Chondrocyte (in vitro differentiated cells): ENCODE results near the gene LMOD3. TPM values are rescaled to one million over a fixed set of nuclear protein-coding genes. Genes with fewer than 3 reads are reported as not detected.

Experiments used
- DNase-seq: peaks from one replicate; pipeline ENCODE4 v3.0.0; 2021; ENCODE audit warnings: mixed read lengths, low spot score
- H3K27ac Mint-ChIP-seq: one replicate; pipeline ENCODE4 v1.8.0; 2021; ENCODE audit warnings: mild to moderate bottlenecking, moderate library complexity, mixed read lengths; ENCODE audit not compliant: unreplicated experiment
- H3K27me3 Mint-ChIP-seq: 2 replicates; pipeline ENCODE4 v1.8.0; 2021; ENCODE audit warnings: low read depth, mixed read lengths
- H3K36me3 Mint-ChIP-seq: 2 replicates; pipeline ENCODE4 v1.8.0; 2021; ENCODE audit warnings: low read depth, mixed read lengths
- H3K4me1 Mint-ChIP-seq: 2 replicates; pipeline ENCODE4 v1.8.0; 2021; ENCODE audit warnings: low read depth, mild to moderate bottlenecking, mixed read lengths
- H3K4me3 Mint-ChIP-seq: one replicate; pipeline ENCODE4 v1.8.0; 2021; ENCODE audit warnings: mild to moderate bottlenecking, moderate library complexity, mixed read lengths; ENCODE audit not compliant: unreplicated experiment
- H3K9me3 Mint-ChIP-seq: 2 replicates; pipeline ENCODE4 v1.8.0; 2021; ENCODE audit warnings: low read depth, mixed read lengths
- total RNA-seq: library from RNA; stranded (reverse); gene quantifications from 3 replicates; pipeline ENCODE4 v1.2.1, GENCODE V29; 2021
- TF ChIP-seq, protein P1 (sequence below): fragments of 200-600 bp; sonication (generic); IDR thresholded peaks from 2 replicates; pipeline ENCODE4 v1.5.0; 2021; ENCODE audit warnings: antibody characterized with exemption, mild to moderate bottlenecking, moderate library complexity

The LMOD3 gene
- total RNA-seq, 1 donor from 2014 or later: not detected

GRCh38 chr3:69116162-69116561 lies 6.2 kb downstream of the LMOD3 start:
- H3K27ac Mint-ChIP-seq: no peak overlapping the region
- H3K4me1 Mint-ChIP-seq: peaks cover 7% of the 10 kb centered on the region

GRCh38 chr3:69115731-69116130 lies 6.7 kb downstream of the LMOD3 start:
- Mint-ChIP-seq H3K4me3 (no peak overlapping the region), H3K9me3 (no peaks in the 10 kb centered on the region), H3K27me3 (no peaks in the 10 kb centered on the region), H3K4me1 (peaks cover 7% of the 10 kb centered on the region), H3K36me3 (no peaks in the 10 kb centered on the region), H3K27ac (no peak overlapping the region)
- DNase-seq: no peak
- TF ChIP-seq, protein P1, sequence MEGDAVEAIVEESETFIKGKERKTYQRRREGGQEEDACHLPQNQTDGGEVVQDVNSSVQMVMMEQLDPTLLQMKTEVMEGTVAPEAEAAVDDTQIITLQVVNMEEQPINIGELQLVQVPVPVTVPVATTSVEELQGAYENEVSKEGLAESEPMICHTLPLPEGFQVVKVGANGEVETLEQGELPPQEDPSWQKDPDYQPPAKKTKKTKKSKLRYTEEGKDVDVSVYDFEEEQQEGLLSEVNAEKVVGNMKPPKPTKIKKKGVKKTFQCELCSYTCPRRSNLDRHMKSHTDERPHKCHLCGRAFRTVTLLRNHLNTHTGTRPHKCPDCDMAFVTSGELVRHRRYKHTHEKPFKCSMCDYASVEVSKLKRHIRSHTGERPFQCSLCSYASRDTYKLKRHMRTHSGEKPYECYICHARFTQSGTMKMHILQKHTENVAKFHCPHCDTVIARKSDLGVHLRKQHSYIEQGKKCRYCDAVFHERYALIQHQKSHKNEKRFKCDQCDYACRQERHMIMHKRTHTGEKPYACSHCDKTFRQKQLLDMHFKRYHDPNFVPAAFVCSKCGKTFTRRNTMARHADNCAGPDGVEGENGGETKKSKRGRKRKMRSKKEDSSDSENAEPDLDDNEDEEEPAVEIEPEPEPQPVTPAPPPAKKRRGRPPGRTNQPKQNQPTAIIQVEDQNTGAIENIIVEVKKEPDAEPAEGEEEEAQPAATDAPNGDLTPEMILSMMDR: no peak

More at GRCh38 chr3:69116162-69116561, 6.2 kb downstream of the LMOD3 start:
- DNase-seq: no peak
- no peaks in the 10 kb centered on the region for H3K36me3 Mint-ChIP-seq
- no peaks in the 10 kb centered on the region for H3K27me3 Mint-ChIP-seq
- no peak overlapping the region for H3K4me3 Mint-ChIP-seq
- H3K9me3 Mint-ChIP-seq: no peaks in the 10 kb centered on the region
- TF ChIP-seq, protein P1: no peak

DNA sequence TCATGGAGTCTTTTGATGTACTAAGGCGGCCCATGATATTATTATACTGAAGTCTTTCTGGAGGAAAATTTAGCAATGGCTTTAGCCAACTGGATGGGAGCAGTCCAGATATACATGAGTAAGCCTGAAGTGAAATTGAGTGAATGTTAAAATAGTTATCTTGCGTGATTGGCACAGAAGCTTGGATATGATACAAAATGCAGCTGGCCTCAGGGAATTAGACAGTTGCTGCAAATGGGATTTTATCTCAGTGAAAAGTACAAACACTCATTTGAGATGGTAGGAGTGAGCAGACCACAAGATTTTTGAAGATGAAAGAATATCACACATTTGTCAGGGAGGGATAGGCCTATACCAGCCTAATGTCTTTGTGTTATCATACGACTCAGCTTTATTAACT lies 8.9 kb downstream of the LMOD3 start:
- no peaks in the 10 kb centered on the region for H3K36me3 Mint-ChIP-seq
- H3K27ac Mint-ChIP-seq: no peak overlapping the region
- no peak for DNase-seq
- H3K4me1 Mint-ChIP-seq: peaks cover 7% of the 10 kb centered on the region
- H3K27me3 Mint-ChIP-seq: no peaks in the 10 kb centered on the region
- no peak overlapping the region for H3K4me3 Mint-ChIP-seq
- TF ChIP-seq, protein P1: no peak
- no peaks in the 10 kb centered on the region for H3K9me3 Mint-ChIP-seq

DNA sequence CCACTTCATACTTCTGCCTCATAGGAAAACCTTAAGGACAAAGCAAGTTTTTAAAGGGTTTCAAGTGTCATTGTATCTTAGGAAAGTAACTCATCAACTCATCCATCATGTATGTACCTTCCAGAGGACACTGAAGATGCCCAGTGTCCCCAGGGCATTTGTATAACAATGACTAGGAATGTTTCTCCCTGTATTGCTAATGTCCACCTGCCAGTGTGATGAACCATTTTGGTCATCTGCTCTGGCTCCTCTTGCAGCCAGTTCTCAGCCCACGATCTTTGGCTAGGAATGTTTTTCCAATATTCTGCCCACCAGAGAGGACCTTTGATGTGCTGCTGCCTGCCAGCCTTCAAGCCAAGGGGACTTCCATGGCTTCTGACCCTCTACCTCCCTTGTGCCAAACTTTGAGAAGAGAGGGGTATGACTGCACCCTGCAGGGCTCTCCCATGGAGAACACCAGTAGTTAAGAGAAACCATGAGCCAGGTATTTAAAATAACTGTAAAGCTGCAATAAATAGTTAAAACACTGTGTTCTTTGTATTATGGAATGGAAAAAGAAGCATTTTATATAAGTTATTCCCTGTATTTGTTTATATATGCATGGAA lies 11.4 kb downstream of the LMOD3 start:
- no peaks in the 10 kb centered on the region for H3K27me3 Mint-ChIP-seq
- H3K4me1 Mint-ChIP-seq: peaks cover 5% of the 10 kb centered on the region
- TF ChIP-seq, protein P1: no peak
- no peaks in the 10 kb centered on the region for H3K9me3 Mint-ChIP-seq
- no peak overlapping the region for H3K27ac Mint-ChIP-seq
- no peak for DNase-seq
- H3K4me3 Mint-ChIP-seq: no peak overlapping the region
- H3K36me3 Mint-ChIP-seq: no peaks in the 10 kb centered on the region

DNA sequence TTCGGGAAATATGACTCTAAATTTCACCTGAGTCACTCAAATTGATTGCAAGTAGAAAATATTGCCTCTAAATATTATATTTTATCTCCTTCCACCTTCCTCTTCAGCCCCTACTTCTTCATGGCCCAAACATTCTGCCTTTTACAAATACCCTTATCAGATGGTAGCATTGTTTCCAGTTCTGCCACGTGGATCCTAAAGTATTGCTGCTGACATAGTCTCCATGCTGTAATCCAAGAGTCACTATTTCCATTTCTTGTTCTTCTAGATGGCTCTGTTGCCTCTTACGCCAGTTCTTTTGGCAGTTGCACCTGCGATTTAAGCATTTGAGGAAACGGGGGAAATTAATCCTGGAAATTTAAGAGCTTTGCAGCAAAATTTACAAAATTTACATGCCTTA lies 13.6 kb downstream of the LMOD3 start:
- Mint-ChIP-seq H3K36me3 (peaks cover 14% of the 10 kb centered on the region), H3K27me3 (no peaks in the 10 kb centered on the region), H3K4me3 (no peak overlapping the region), H3K27ac (no peak overlapping the region), H3K9me3 (no peaks in the 10 kb centered on the region), H3K4me1 (peaks cover 5% of the 10 kb centered on the region)
- DNase-seq: no peak
- TF ChIP-seq, protein P1: no peak
